ENCODE results near the gene ZCCHC3. TPM values are rescaled to one million over a fixed set of nuclear protein-coding genes. Genes with fewer than 3 reads are reported as not detected.

The ZCCHC3 gene
- total and polyA plus RNA-seq, 8 donors, result 6.2 to 59.1 (median 13.4) TPM

DNA sequence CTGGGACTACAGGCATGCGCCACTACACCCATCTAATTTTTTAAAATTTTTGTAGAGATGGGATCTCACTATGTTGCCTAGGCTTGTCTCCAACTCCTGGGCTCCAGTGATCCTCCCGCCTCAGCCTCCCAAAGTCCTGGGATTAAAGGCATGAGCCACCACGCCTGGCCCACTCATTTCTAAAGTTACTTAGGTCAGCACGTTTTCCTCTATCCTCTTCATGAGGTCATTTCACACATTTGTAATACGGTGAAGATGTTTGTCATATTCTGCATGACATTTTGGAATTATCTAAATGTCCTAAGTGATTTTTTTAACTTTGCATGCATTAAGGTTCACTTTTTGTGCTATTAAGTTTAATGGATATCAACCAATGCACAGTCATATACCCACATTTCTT lies 16.0 kb downstream of the ZCCHC3 start:
- H3K27me3 ChIP-seq, result no peaks in the 10 kb centered on the region
- intact Hi-C loops (cut with DNase I; ENCODE audit: low total_unique reads), result no loop called here

GRCh38 chr20:313948-314347 lies 16.6 kb downstream of the ZCCHC3 start:
- Histone ChIP-seq H3K9me3 (no peaks in the 10 kb centered on the region), H3K27ac (no peak overlapping the region), H3K4me3 (no peak overlapping the region), H3K36me3 (peaks cover 0 to 6% (median 0%) of the 10 kb centered on the region in 4 donors), H3K27me3 (no peaks in the 10 kb centered on the region), H3K4me1 (peaks cover 0 to 22% (median 13%) of the 10 kb centered on the region in 4 donors)
- intact Hi-C loops (cut with DNase I; ENCODE audit: low total_unique reads), result no loop called here
- no peak for DNase-seq
- TF ChIP-seq POLR2AphosphoS5 (IDR thresholded peaks at IDR 0.05) (no peak), EP300 (IDR thresholded peaks at IDR 0.05) (no peak), POLR2A (IDR thresholded peaks at IDR 0.05) (no peak)
- TF ChIP-seq, protein P1, sequence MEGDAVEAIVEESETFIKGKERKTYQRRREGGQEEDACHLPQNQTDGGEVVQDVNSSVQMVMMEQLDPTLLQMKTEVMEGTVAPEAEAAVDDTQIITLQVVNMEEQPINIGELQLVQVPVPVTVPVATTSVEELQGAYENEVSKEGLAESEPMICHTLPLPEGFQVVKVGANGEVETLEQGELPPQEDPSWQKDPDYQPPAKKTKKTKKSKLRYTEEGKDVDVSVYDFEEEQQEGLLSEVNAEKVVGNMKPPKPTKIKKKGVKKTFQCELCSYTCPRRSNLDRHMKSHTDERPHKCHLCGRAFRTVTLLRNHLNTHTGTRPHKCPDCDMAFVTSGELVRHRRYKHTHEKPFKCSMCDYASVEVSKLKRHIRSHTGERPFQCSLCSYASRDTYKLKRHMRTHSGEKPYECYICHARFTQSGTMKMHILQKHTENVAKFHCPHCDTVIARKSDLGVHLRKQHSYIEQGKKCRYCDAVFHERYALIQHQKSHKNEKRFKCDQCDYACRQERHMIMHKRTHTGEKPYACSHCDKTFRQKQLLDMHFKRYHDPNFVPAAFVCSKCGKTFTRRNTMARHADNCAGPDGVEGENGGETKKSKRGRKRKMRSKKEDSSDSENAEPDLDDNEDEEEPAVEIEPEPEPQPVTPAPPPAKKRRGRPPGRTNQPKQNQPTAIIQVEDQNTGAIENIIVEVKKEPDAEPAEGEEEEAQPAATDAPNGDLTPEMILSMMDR (IDR thresholded peaks at IDR 0.05), result no peak

More for the DNA sequence above, 16.0 kb downstream of the ZCCHC3 start:
- Histone ChIP-seq H3K27ac (no peak overlapping the region), H3K9me3 (no peaks in the 10 kb centered on the region), H3K4me3 (no peak overlapping the region), H3K4me1 (peaks cover 0 to 24% (median 13%) of the 10 kb centered on the region in 4 donors), H3K36me3 (peaks cover 0 to 4% (median 0%) of the 10 kb centered on the region in 4 donors)
- no peak for DNase-seq
- TF ChIP-seq, protein P1 (IDR thresholded peaks at IDR 0.05), result no peak
- TF ChIP-seq POLR2A (IDR thresholded peaks at IDR 0.05) (no peak), EP300 (IDR thresholded peaks at IDR 0.05) (no peak), POLR2AphosphoS5 (IDR thresholded peaks at IDR 0.05) (no peak)
- 75 to 92% (median 86%) methylated on average over 5 of the region's 5 CpGs for WGBS, 5 donors

DNA sequence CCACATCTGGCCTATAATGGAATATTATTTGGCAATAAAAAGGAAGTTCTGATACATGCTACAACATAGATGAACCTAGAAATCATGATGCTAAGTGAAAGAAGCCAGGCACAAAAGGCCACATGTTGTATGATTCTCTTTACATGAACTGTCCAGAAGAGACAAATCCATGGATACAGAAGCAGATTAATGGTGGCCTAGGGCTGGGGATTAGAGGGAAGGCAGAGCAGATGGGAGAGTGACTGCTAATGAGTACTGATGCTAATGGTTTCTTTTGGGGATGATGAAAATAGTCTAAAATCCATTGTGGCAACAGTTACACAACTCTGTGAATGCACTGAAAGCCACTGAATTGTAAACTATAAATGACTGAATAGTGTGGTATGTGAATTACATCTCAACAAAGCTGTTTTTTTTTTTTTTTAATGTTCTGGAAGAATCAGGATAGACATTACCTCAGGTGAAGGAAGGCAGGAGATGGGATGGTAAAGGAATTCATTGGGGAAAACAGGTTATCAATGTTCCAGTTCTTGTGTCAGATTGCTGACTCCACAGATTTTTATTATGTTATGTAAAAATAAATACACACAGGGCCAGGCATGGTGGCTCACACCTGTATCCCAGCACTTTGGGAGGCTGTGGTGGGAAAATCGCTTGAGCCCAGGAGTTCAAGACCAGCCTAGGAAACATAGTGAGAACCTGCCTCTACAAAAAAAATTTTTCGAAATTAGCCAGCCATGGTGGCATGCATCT lies 19.1 kb downstream of the ZCCHC3 start:
- TF ChIP-seq POLR2AphosphoS5 (IDR thresholded peaks at IDR 0.05), result no peak
- TF ChIP-seq, protein P1 (IDR thresholded peaks at IDR 0.05), result no peak
- no peak for TF ChIP-seq POLR2A (IDR thresholded peaks at IDR 0.05)
- no peak for TF ChIP-seq EP300 (IDR thresholded peaks at IDR 0.05)
- Histone ChIP-seq H3K4me3 (no peak overlapping the region), H3K27ac (no peak overlapping the region), H3K4me1 (no peaks in the 10 kb centered on the region), H3K27me3 (no peaks in the 10 kb centered on the region), H3K36me3 (peaks cover 0 to 15% (median 0%) of the 10 kb centered on the region in 4 donors), H3K9me3 (no peaks in the 10 kb centered on the region)
- DNase-seq, result no peak
- intact Hi-C loops (cut with DNase I; ENCODE audit: low total_unique reads), result no loop called here
- 89 to 100% (median 98%) methylated on average over 2 of the region's 2 CpGs for WGBS, 5 donors

DNA sequence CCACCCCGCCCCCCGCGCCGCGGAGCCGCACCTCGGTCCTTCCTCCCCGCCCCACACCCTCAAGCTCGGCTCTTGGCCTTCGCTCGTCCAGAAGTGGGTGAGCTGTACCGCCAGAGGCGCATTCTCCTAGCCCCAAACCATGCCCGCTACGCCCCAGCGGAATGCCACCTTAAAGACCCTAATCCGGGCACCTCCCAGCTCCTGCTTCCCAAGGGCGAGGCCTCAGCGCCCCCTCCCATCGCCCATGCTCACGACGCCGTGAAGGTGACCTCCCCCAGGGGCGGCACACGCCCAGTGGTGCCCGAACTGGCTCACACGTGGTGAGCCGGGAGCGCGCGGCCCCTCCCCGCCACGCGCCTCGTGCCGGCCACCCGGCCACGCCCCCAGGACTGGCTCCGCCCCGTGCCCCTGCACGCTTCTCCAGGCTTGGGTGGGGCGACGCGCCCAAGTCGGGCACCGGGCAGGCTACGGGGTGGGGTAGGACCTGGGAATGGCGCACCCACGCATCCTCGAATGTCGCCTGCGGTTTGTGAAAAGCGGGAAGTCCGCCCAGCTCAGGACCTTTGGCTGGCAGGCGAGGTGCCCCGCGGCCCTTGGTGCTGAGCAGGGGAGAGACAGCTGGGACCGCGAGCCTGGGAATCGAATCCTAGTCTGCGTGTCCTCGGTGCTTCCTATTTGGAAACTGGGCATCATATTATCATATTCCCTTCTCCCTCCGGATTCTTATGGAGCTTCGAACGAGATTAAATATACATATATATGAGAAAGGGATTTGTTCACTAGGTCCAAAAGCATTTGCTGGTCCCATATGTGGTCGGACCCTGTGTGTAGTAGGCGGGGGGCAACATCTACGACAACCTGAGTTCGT lies 27.0 kb downstream of the ZCCHC3 start:
- TF ChIP-seq EP300 (IDR thresholded peaks at IDR 0.05) (no peak), POLR2AphosphoS5 (IDR thresholded peaks at IDR 0.05) (peak; percentile 37 to 95 (median 78))
- TF ChIP-seq, protein P1 (IDR thresholded peaks at IDR 0.05), result peak in 3 of 7 experiments; percentile 24 to 30 (median 25)
- Histone ChIP-seq H3K27me3 (peaks cover 0 to 16% (median 0%) of the 10 kb centered on the region in 3 donors), H3K4me3 (peak overlapping the region; percentile 67 to 79 (median 76)), H3K27ac (peak overlapping the region; percentile 84 to 96 (median 93)), H3K9me3 (no peaks in the 10 kb centered on the region), H3K36me3 (peaks cover 0 to 9% (median 0%) of the 10 kb centered on the region in 4 donors), H3K4me1 (peaks cover 21 to 49% (median 48%) of the 10 kb centered on the region in 4 donors)
- DNase-seq, result peak; percentile 94 to 97
- whole genome bisulfite sequencing, 5 donors, result 0 to 1% (median 0%) methylated on average over 33 to 69 of the region's 69 CpGs
- intact Hi-C loops (cut with DNase I; ENCODE audit: low total_unique reads), result no loop called here

All from stomach (tissue), 9 donors.